ENCODE data around the gene HTR6.

GRCh38 chr1:19646377-19647319 is 18.0 kb upstream of the HTR6 start:
- TF ChIP-seq, protein P1, sequence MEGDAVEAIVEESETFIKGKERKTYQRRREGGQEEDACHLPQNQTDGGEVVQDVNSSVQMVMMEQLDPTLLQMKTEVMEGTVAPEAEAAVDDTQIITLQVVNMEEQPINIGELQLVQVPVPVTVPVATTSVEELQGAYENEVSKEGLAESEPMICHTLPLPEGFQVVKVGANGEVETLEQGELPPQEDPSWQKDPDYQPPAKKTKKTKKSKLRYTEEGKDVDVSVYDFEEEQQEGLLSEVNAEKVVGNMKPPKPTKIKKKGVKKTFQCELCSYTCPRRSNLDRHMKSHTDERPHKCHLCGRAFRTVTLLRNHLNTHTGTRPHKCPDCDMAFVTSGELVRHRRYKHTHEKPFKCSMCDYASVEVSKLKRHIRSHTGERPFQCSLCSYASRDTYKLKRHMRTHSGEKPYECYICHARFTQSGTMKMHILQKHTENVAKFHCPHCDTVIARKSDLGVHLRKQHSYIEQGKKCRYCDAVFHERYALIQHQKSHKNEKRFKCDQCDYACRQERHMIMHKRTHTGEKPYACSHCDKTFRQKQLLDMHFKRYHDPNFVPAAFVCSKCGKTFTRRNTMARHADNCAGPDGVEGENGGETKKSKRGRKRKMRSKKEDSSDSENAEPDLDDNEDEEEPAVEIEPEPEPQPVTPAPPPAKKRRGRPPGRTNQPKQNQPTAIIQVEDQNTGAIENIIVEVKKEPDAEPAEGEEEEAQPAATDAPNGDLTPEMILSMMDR (IDR thresholded peaks at IDR 0.05), result no peak
- no peak for TF ChIP-seq POLR2A (IDR thresholded peaks at IDR 0.05)
